GM12801 (cell line): Measurements from ENCODE around the gene CAPN8.

Experiments used
- TF ChIP-seq, protein P1 (sequence below): IDR thresholded peaks from one replicate; pipeline ENCODE4 v1.5.1; 2011; ENCODE audit warnings: control low read depth; ENCODE audit not compliant: insufficient read length; ENCODE audit errors: extremely low read depth

CAPN8 gene

DNA sequence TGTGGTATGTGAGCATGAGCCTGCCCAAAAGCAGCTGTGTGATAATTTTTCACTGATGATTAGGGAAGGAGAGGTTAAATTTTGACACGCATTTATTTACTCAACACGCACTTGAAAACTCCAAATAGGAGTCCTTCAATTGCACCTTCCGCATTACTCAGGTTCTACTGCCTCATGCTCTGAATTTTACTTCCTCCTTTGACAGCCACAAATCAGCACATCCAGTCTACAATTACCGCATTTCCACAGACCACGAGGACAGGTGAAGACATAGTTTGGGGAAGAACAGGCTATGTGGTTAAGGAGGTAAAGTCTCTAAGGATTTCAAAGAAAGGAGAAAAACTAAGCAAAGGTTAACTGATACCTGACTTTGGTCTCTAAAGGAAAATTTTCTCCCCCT lies 2.6 kb downstream of the CAPN8 start:
- TF ChIP-seq, protein P1, sequence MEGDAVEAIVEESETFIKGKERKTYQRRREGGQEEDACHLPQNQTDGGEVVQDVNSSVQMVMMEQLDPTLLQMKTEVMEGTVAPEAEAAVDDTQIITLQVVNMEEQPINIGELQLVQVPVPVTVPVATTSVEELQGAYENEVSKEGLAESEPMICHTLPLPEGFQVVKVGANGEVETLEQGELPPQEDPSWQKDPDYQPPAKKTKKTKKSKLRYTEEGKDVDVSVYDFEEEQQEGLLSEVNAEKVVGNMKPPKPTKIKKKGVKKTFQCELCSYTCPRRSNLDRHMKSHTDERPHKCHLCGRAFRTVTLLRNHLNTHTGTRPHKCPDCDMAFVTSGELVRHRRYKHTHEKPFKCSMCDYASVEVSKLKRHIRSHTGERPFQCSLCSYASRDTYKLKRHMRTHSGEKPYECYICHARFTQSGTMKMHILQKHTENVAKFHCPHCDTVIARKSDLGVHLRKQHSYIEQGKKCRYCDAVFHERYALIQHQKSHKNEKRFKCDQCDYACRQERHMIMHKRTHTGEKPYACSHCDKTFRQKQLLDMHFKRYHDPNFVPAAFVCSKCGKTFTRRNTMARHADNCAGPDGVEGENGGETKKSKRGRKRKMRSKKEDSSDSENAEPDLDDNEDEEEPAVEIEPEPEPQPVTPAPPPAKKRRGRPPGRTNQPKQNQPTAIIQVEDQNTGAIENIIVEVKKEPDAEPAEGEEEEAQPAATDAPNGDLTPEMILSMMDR = no peak

GRCh38 chr1:223659711-223660110 lies 5.8 kb downstream of the CAPN8 start:
- TF ChIP-seq, protein P1 = no peak

DNA sequence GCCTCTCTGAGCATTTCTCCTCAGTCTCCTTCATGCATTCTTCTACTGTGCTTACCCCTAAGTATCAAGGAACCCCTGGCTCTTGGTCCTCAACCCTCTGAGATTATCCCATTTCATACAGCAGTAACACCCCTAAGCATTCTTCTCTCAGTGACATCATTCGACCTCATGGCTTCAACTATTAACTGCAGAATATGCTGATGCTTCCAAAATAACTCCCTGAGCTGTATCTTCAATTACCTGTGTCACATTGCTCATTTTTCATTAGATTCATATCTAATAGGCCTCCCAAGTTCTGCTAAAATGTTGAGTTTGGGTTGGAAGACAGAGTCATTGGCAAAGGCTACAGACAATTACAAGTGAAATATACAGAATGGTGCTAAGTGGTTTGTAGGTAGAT lies 7.5 kb downstream of the CAPN8 start:
- TF ChIP-seq, protein P1 = no peak

DNA sequence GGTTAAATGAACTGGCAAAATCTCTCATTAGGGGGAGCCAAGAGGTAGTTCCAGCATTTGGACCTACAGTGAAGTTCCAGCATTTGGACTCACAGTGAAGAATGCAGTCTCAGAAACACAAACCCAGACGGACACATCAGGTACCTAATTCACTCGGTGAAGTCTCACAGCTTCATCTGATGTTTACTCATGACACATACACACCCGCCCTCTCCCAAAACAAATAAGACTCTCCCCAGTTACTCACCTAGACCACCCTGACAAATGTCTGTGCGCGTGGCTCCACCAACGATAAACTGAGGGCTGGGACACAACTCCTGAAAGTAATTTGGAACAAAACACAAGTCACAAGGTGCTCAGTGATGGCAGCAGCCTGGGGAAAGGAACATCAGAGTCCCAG lies 11.4 kb downstream of the CAPN8 start:
- TF ChIP-seq, protein P1 = no peak

- TF ChIP-seq, protein P1 = no peak
Measured at GRCh38 chr1:223653431-223653830, 12.1 kb downstream of the CAPN8 start.

DNA sequence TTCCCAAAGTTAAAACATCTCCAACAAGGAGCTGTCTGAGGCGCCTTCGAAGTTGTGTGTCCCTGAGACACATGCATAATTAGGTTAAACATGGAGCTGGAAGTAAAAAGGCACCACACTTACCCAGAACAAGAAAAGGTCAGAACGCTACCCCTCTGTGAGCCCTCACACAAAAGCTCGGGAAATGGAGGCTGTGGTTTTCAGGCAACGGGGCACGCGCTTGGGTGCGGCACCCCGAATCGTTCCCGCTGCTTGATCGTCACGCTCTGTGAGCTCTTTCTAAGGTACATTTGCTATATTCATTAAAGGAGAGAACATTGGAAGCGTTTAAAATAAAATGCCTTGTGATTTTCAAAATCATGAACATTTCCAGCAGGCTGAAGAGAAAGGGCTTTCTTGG lies 12.5 kb downstream of the CAPN8 start:
- TF ChIP-seq, protein P1 = no peak

DNA sequence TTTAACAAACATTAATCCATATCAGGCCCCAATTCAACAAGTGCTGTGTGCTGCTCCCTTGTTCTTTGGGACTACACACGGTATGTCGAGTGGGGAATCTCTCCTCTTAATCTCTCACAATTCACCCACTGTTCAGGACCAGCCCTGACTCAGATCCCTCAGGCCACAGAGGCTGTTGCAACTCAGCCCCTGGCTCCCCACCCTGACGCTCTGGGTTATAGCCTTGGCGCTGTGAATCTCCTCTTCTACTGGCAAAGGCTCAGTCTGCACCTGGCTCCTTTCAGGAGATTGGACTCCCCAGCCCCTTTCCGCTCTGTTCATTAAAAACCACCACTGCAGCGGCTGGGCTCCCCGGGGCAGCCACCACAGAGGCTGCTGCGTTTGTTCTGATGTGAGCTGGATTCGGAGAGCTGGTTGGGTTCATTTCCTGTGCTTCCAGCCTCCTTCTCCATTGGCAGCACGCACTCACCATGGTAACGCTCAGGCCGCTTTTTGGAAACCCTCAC lies 13.0 kb downstream of the CAPN8 start:
- TF ChIP-seq, protein P1 = no peak
